ENCODE data around the gene CRIP2. TPM values are rescaled to one million over a fixed set of nuclear protein-coding genes. Genes with fewer than 3 reads are reported as not detected.
A peak's percentile ranks its signal among the peaks of the same experiment; 100 is the strongest.

Gene CRIP2
- total RNA-seq, 1 experiment from 2014 or later: 1.5 TPM

DNA sequence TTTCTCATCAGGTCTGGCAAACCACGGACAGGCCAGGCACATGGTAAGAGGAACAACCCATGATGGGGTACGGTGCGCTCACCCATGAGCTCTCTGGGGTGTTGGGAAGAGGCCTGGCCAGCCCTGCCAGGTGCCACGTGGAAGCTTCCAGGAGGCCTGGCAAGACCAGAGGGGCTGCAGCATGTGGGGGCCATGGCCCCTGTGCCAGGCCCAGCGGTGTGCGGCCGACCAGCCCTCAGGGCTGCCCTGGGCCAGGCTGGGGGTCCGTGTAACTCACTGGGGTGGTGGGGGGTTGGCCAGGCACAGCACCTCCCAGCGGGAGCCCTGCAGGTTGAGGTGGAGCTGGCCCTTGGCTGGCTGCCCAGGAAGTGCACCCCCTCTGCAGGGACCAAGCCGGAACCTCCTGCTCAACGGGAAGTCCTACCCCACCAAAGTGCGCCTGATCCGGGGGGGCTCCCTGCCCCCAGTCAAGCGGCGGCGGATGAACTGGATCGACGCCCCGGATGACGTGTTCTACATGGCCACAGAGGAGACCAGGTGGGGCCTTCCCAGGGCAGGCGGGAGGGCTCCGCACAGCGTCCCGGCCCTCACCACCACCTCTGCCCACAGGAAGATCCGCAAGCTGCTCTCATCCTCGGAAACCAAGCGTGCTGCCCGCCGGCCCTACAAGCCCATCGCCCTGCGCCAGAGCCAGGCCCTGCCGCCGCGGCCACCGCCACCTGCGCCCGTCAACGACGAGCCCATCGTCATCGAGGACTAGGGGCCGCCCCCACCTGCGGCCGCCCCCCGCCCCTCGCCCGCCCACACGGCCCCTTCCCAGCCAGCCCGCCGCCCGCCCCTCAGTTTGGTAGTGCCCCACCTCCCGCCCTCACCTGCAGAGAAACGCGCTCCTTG, 4.9 kb upstream of the CRIP2 start:
- Histone ChIP-seq H3K4me1 (peaks cover 12% of the 10 kb centered on the region), H3K9me3 (no peaks in the 10 kb centered on the region), H3K27me3 (replicated peaks; ENCODE audit: control insufficient read depth, insufficient read depth, low read length) (no peaks in the 10 kb centered on the region), H3K4me3 (ENCODE audit: low read depth, low read length) (no peak overlapping the region), H3K36me3 (ENCODE audit: control insufficient read depth, insufficient read depth, low read length) (no peaks in the 10 kb centered on the region; the same call in none of the 2 replicates)
- TF ChIP-seq, protein P1, sequence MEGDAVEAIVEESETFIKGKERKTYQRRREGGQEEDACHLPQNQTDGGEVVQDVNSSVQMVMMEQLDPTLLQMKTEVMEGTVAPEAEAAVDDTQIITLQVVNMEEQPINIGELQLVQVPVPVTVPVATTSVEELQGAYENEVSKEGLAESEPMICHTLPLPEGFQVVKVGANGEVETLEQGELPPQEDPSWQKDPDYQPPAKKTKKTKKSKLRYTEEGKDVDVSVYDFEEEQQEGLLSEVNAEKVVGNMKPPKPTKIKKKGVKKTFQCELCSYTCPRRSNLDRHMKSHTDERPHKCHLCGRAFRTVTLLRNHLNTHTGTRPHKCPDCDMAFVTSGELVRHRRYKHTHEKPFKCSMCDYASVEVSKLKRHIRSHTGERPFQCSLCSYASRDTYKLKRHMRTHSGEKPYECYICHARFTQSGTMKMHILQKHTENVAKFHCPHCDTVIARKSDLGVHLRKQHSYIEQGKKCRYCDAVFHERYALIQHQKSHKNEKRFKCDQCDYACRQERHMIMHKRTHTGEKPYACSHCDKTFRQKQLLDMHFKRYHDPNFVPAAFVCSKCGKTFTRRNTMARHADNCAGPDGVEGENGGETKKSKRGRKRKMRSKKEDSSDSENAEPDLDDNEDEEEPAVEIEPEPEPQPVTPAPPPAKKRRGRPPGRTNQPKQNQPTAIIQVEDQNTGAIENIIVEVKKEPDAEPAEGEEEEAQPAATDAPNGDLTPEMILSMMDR (IDR thresholded peaks at IDR 0.05; ENCODE audit: insufficient read depth in 1 of 2, low read depth in 1 of 2, low read length in 1 of 2, severe bottlenecking in 1 of 2, unreplicated experiment in 1 of 2): no peak
- CTCF ChIA-PET: interaction anchor here (3.0 kb wide), 1 partner anchor 20 kb away, joined by 16 read pairs; no protein-coding TSS in a partner anchor
- POLR2A ChIA-PET: no interaction called here
- no TSS peak for BruUV-seq (replicated peaks)
- Mint-ChIP-seq H3K4me1 (ENCODE audit: low read depth, unreplicated experiment) (no peaks in the 10 kb centered on the region), H3K27ac (ENCODE audit: unreplicated experiment) (no peak overlapping the region), H3K36me3 (ENCODE audit: insufficient read depth, unreplicated experiment) (peaks cover 20% of the 10 kb centered on the region), H3K9me3 (ENCODE audit: unreplicated experiment) (no peaks in the 10 kb centered on the region), H3K4me3 (ENCODE audit: unreplicated experiment) (no peak overlapping the region), H3K27me3 (ENCODE audit: insufficient read depth, unreplicated experiment) (no peaks in the 10 kb centered on the region)
- intact Hi-C loops (cut with micrococcal nuclease; ENCODE audit: unreplicated experiment): no loop called here
- no peak for DNase-seq

DNA sequence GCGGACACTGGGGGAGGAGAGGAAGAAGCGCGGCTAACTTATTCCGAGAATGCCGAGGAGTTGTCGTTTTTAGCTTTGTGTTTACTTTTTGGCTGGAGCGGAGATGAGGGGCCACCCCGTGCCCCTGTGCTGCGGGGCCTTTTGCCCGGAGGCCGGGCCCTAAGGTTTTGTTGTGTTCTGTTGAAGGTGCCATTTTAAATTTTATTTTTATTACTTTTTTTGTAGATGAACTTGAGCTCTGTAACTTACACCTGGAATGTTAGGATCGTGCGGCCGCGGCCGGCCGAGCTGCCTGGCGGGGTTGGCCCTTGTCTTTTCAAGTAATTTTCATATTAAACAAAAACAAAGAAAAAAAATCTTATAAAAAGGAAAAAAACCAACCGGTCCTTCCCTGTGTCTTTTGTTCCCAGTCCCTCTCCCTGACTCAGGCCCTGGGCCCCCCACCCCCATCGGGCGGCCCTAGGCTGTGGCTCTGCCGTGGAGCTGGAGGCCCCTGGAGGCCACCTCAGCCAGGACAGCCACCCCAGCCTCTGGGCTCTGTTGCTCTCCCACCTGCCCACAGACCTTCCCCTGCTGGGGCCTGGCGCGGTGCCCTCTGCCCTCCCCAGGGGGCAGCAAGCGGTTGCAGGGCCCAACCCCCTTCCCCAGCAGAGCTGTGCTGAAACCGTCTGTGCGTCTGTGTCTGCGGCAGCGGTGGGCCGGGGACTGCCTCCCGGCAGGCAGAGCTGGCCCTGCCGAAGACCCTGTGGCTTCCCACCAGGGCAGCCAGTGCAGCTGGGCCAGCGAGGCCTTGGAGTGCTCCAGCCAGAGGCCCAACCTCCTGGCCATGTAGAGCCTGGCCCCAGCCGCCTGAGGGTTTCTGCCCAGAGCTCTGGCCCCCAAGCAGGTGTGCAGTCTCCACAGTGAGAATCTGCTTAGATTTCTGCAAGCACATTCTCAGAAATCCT, 4.0 kb upstream of the CRIP2 start:
- Histone ChIP-seq H3K4me1 (peaks cover 18% of the 10 kb centered on the region), H3K4me3 (ENCODE audit: low read depth, low read length) (no peak overlapping the region), H3K9me3 (no peaks in the 10 kb centered on the region), H3K27me3 (replicated peaks; ENCODE audit: control insufficient read depth, insufficient read depth, low read length) (no peaks in the 10 kb centered on the region), H3K36me3 (ENCODE audit: control insufficient read depth, insufficient read depth, low read length) (no peaks in the 10 kb centered on the region; the same call in none of the 2 replicates)
- H3K4me1 Mint-ChIP-seq (ENCODE audit: low read depth, unreplicated experiment): no peaks in the 10 kb centered on the region
- TF ChIP-seq, protein P1 (IDR thresholded peaks at IDR 0.05; ENCODE audit: insufficient read depth in 1 of 2, low read depth in 1 of 2, low read length in 1 of 2, severe bottlenecking in 1 of 2, unreplicated experiment in 1 of 2): no peak
- intact Hi-C loops (cut with micrococcal nuclease; ENCODE audit: unreplicated experiment): no loop called here
- H3K36me3 Mint-ChIP-seq (ENCODE audit: insufficient read depth, unreplicated experiment): peaks cover 14% of the 10 kb centered on the region
- H3K9me3 Mint-ChIP-seq (ENCODE audit: unreplicated experiment): no peaks in the 10 kb centered on the region
- H3K4me3 Mint-ChIP-seq (ENCODE audit: unreplicated experiment): no peak overlapping the region
- H3K27me3 Mint-ChIP-seq (ENCODE audit: insufficient read depth, unreplicated experiment): no peaks in the 10 kb centered on the region
- POLR2A ChIA-PET: no interaction called here
- no peak for DNase-seq
- CTCF ChIA-PET: interaction anchor here (0.6 to 3.0 kb wide), 3 partner anchors 10 to 78 kb away, joined by 7 to 16 read pairs (median 8); no protein-coding TSS in a partner anchor
- H3K27ac Mint-ChIP-seq (ENCODE audit: unreplicated experiment): no peak overlapping the region
- TSS peak; percentile 40 for BruUV-seq (replicated peaks)

DNA sequence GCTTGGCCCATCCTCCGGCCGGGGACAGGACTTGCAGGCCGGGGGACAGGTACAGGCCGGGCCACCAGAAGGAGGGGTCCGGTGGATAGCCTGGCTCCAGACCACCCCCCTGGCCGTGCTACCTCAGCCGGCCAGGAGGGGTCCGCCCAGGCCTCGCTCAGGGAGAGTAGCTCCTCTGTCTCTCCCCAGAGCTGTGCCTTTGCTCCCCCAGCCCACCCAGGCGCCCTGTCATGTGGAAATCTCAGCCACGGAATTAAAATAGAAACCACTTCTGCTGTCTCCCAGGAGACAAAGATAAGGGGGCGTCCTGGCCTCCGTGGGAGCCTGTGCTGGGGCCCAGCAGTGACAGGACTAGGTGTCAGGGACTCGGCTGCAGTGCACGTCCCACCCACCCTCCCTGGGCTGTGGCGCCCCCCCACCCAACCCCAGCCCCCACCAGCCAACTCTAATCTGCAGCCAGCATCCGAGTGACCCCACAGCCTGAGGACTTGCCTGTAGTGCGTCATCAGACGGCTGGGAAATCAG, 3.3 kb upstream of the CRIP2 start:
- DNase-seq: peak in 1 of 2 experiments; percentile 47
- Mint-ChIP-seq H3K9me3 (ENCODE audit: unreplicated experiment) (no peaks in the 10 kb centered on the region), H3K36me3 (ENCODE audit: insufficient read depth, unreplicated experiment) (peaks cover 14% of the 10 kb centered on the region), H3K4me1 (ENCODE audit: low read depth, unreplicated experiment) (no peaks in the 10 kb centered on the region), H3K27me3 (ENCODE audit: insufficient read depth, unreplicated experiment) (no peaks in the 10 kb centered on the region), H3K4me3 (ENCODE audit: unreplicated experiment) (no peak overlapping the region), H3K27ac (ENCODE audit: unreplicated experiment) (no peak overlapping the region)
- H3K9me3 ChIP-seq: no peaks in the 10 kb centered on the region
- CTCF ChIA-PET: interaction anchor here (0.6 to 3.0 kb wide), 4 partner anchors 9 to 119 kb away, joined by 4 to 16 read pairs (median 8); no protein-coding TSS in a partner anchor
- H3K4me3 ChIP-seq (ENCODE audit: low read depth, low read length): no peak overlapping the region
- H3K27me3 ChIP-seq (replicated peaks; ENCODE audit: control insufficient read depth, insufficient read depth, low read length): no peaks in the 10 kb centered on the region
- peaks cover 18% of the 10 kb centered on the region for H3K4me1 ChIP-seq
- no peaks in the 10 kb centered on the region; the same call in 1 of the 2 replicates for H3K36me3 ChIP-seq (ENCODE audit: control insufficient read depth, insufficient read depth, low read length)
- intact Hi-C loops (cut with micrococcal nuclease; ENCODE audit: unreplicated experiment): no loop called here
- no TSS peak for BruUV-seq (replicated peaks)
- TF ChIP-seq, protein P1 (IDR thresholded peaks at IDR 0.05; ENCODE audit: insufficient read depth in 1 of 2, low read depth in 1 of 2, low read length in 1 of 2, severe bottlenecking in 1 of 2, unreplicated experiment in 1 of 2): peak; percentile 15 to 36
- POLR2A ChIA-PET: no interaction called here
